ENCODE measurements around the gene ATP6V0E1.

DNA sequence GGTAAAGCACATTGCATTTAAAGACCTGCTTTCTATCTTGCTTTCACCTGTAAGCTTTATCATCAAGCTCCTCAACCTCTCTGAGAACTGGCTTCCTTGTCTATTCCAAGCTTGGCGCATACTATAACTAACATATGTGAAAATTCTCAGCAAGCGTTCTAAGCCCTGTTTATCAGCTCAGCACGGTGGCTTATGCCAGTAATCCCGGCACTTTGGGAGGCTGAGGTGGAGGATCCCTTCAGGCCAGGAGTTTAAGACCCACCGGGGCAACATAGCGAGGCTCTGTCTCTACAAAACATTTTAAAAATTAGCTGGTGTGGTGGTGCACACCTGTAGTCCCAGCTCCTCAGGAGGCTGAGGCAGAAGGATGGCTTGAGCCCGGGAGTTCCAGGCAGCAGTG is 1.6 kb upstream of the ATP6V0E1 start:
- TF ChIP-seq, protein P1, sequence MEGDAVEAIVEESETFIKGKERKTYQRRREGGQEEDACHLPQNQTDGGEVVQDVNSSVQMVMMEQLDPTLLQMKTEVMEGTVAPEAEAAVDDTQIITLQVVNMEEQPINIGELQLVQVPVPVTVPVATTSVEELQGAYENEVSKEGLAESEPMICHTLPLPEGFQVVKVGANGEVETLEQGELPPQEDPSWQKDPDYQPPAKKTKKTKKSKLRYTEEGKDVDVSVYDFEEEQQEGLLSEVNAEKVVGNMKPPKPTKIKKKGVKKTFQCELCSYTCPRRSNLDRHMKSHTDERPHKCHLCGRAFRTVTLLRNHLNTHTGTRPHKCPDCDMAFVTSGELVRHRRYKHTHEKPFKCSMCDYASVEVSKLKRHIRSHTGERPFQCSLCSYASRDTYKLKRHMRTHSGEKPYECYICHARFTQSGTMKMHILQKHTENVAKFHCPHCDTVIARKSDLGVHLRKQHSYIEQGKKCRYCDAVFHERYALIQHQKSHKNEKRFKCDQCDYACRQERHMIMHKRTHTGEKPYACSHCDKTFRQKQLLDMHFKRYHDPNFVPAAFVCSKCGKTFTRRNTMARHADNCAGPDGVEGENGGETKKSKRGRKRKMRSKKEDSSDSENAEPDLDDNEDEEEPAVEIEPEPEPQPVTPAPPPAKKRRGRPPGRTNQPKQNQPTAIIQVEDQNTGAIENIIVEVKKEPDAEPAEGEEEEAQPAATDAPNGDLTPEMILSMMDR (IDR thresholded peaks at IDR 0.05), result no peak
- TF ChIP-seq ZFX (IDR thresholded peaks at IDR 0.05; ENCODE audit: borderline replicate concordance), result no peak
